Sigmoid colon (tissue), 7 donors: ENCODE data around the gene ZNF608. TPM values are rescaled to one million over a fixed set of nuclear protein-coding genes. Genes with fewer than 3 reads are reported as not detected.
A peak's percentile ranks its signal among the peaks of the same experiment; 100 is the strongest.

Experiments used
- DNase-seq: peaks from one replicate; pipeline ENCODE4 v3.0.0-alpha.2; 2019
- H3K27ac ChIP-seq, 4 donors: fragments of 200-600 bp; sonication (generic); one replicate each; pipeline ENCODE4 v1.5.1; 2016 to 2019; ENCODE audit warnings: mild to moderate bottlenecking in 1 of 4
- H3K27me3 ChIP-seq, 3 donors: fragments of 200-600 bp; sonication (generic); one replicate each; pipeline ENCODE4 v1.5.1; 2019; ENCODE audit warnings: mild to moderate bottlenecking in 1 of 3
- H3K36me3 ChIP-seq, 4 donors: fragments of 200-600 bp; sonication (generic); one replicate each; pipeline ENCODE4 v1.5.1; 2016 to 2019
- H3K4me1 ChIP-seq, 4 donors: fragments of 200-600 bp; sonication (generic); one replicate each; pipeline ENCODE4 v1.5.1; 2017 to 2019
- H3K4me3 ChIP-seq, 4 donors: fragments of 200-600 bp; sonication (generic); one replicate each; pipeline ENCODE4 v1.5.1; 2017 to 2019; ENCODE audit warnings: mild to moderate bottlenecking in 2 of 4, moderate library complexity in 1 of 4
- H3K9me3 ChIP-seq, 4 donors: fragments of 200-600 bp in 3 of 4; sonication (generic) in 3 of 4; one replicate each; pipeline versions ENCODE4 v1.5.1 to v1.6.1; 2013 to 2019
- EP300 ChIP-seq, 4 donors: sonication (generic); formaldehyde crosslinking; IDR thresholded peaks; one replicate each; pipeline ENCODE4 v1.6.1; 2017; ENCODE audit warnings: antibody characterized with exemption in 4 of 4
- POLR2A ChIP-seq, 2 donors: fragments of 450-650 bp; IDR thresholded peaks; one replicate each; pipeline ENCODE4 v1.6.1; 2016; ENCODE audit warnings: antibody characterized with exemption in 2 of 2, mild to moderate bottlenecking in 2 of 2, moderate library complexity in 2 of 2
- POLR2AphosphoS5 ChIP-seq, 4 donors: sonication (generic); formaldehyde crosslinking; IDR thresholded peaks; one replicate each; pipeline ENCODE4 v1.6.1; 2017; ENCODE audit warnings: antibody characterized with exemption in 4 of 4
- WGBS, 2 donors: extraction: QIAGEN DNeasy Blood & Tissue Kit; methylation state at CpG; one replicate each; pipeline ENCODE4 v1.1.7; 2013; 5-methylcytosine and 5-hydroxymethylcytosine counted together
- intact Hi-C: fragments of 100-400 bp; cut with DNase I; formaldehyde crosslinking; loops from one replicate; pipeline ENCODE4 v1.15.1; 2023
- polyA plus RNA-seq, 3 donors: library from polyadenylated mRNA; stranded (reverse); fragments of 200-250 nt; gene quantifications; one replicate each; pipeline ENCODE4 v1.2.3, GENCODE V29; 2013
- total RNA-seq, 4 donors: library from RNA; depleted of rRNA; stranded (reverse); fragments of >200 nt; gene quantifications; one replicate each; pipeline ENCODE4 v1.1.0, GENCODE V29; 2016
- TF ChIP-seq, protein P1 (sequence below), 4 experiments: fragments of 450-650 bp in 3 of 4; fragments of 200-600 bp in 1 of 4; IDR thresholded peaks; one replicate each; pipeline ENCODE4 v1.5.1; 2016 to 2019; ENCODE audit warnings: antibody characterized with exemption in 4 of 4, mild to moderate bottlenecking in 3 of 4, moderate library complexity in 2 of 4
- donor health status: healthy with polysubstance abuse.
- donor health status: Bipolar disorder and iron deficiency.
- donor health status: healthy.

Gene ZNF608
- total and polyA plus RNA-seq, 7 donors: 5.1 to 30.7 (median 17.9) TPM

DNA sequence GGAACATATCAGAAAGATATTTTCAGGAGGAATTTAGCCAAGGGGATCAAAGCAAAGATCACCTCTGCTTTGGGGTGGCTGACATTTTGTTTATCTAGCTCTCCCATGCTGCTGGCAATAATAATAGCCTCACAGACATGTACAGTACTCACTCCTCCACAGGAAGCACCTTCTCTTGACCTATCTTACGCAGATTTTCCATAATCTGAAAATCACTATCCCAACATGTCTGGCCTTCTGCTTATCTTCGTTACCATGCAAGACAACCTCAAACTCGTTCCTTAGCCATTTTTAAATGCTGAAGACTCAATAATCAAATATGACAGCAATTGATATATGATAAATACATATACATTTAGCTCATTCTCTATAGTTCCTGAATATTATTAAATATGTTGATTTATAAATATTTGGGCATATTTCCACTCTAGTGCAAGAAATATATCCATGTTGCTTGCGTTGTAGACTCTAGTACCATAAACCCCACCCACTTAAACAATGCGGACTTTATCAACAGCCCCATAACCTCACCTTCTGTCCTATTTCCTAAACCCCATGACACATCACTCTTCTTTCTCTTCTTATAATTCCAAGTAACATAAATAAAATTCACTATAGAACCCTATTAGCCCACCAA, 18.0 kb downstream of the ZNF608 start:
- WGBS, 2 donors: 82 to 92% methylated on average over 5 of the region's 5 CpGs
- Histone ChIP-seq H3K4me3 (no peak overlapping the region), H3K27me3 (no peaks in the 10 kb centered on the region), H3K36me3 (no peaks in the 10 kb centered on the region), H3K4me1 (peaks cover 0 to 48% (median 32%) of the 10 kb centered on the region in 4 donors), H3K27ac (no peak overlapping the region), H3K9me3 (no peaks in the 10 kb centered on the region)
- no peak for TF ChIP-seq POLR2A (IDR thresholded peaks at IDR 0.05)
- DNase-seq: no peak
- intact Hi-C loops: no loop called here

DNA sequence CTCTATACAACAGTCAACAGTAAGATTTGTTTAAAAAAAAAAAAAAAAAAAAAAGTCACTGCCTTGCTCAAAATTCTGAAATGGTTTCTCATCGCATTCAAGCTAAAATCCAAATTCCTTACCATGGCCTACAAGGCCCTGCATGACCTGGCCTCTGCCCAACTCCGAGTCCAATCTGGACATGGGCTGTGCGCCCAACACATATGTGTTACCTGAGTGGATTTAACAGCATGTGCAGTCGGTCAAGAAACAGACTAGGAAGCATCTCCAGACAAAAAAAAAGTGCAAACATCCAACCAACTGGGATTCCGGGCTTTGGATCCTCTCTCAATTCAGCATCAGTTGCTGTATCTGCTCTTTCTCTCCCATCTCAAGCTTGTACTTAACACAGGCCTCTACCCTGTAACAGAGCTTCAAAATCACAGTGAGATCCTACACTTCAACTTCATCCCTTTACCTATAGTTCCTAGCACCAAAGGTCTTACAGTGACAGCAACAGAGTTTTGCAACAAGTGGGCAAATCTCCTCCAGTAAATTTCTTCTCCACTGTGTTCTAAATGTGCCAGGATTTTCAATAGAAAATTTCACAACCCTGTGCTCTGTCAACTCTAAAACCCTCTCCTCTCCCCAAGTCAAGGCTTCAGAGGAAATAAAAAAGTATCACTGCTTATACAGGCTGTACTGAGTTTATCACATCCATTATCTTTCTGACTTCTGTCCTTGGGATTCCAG, 19.6 kb downstream of the ZNF608 start:
- WGBS, 2 donors: 94 to 96% methylated on average over 5 of the region's 5 CpGs
- peak overlapping the region in 1 of 4 donors; percentile 6 for H3K27ac ChIP-seq
- no peaks in the 10 kb centered on the region for H3K27me3 ChIP-seq
- intact Hi-C loops: no loop called here
- H3K36me3 ChIP-seq: no peaks in the 10 kb centered on the region
- TF ChIP-seq, protein P1, sequence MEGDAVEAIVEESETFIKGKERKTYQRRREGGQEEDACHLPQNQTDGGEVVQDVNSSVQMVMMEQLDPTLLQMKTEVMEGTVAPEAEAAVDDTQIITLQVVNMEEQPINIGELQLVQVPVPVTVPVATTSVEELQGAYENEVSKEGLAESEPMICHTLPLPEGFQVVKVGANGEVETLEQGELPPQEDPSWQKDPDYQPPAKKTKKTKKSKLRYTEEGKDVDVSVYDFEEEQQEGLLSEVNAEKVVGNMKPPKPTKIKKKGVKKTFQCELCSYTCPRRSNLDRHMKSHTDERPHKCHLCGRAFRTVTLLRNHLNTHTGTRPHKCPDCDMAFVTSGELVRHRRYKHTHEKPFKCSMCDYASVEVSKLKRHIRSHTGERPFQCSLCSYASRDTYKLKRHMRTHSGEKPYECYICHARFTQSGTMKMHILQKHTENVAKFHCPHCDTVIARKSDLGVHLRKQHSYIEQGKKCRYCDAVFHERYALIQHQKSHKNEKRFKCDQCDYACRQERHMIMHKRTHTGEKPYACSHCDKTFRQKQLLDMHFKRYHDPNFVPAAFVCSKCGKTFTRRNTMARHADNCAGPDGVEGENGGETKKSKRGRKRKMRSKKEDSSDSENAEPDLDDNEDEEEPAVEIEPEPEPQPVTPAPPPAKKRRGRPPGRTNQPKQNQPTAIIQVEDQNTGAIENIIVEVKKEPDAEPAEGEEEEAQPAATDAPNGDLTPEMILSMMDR (IDR thresholded peaks at IDR 0.05): no peak
- TF ChIP-seq POLR2AphosphoS5 (IDR thresholded peaks at IDR 0.05): no peak
- no peak for TF ChIP-seq EP300 (IDR thresholded peaks at IDR 0.05)
- no peak for TF ChIP-seq POLR2A (IDR thresholded peaks at IDR 0.05)
- H3K9me3 ChIP-seq: no peaks in the 10 kb centered on the region
- no peak overlapping the region for H3K4me3 ChIP-seq
- peaks cover 0 to 43% (median 31%) of the 10 kb centered on the region in 4 donors for H3K4me1 ChIP-seq
- DNase-seq: no peak

DNA sequence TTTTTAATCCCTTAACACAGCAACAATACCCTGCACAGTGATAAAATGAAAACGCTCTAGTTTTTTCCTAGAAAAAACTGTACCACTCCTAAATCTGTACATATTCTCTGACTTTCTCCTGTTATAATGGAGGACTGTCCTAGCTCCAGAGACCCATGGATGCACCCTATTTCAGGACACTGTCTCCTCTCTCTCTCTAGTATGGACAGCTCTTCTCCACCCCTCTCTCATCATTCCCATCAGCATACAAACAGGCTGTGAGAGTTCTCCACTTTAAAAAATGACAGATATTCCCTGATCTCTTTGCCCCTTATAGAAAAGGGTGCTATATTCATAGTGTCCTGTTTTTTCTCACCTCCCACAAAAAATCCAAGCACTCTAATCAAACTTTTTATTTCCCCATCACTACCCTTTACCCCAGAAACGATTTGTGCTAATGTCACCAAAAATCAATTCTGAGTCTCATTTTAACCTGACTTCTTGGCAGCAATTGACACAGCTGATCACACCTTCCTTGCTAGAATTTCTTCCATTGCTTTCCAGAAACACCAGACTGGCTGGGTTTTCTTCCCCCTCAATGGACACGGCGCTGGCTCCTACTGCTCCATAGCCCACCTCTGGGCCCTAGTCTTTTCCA, 20.7 kb downstream of the ZNF608 start:
- peaks cover 0 to 46% (median 32%) of the 10 kb centered on the region in 4 donors for H3K4me1 ChIP-seq
- DNase-seq: no peak
- H3K27me3 ChIP-seq: no peaks in the 10 kb centered on the region
- intact Hi-C loops: loop anchor here (2.0 kb wide), 1 partner anchor 19 kb away; no protein-coding TSS in a partner anchor
- no peaks in the 10 kb centered on the region for H3K9me3 ChIP-seq
- no peak overlapping the region for H3K4me3 ChIP-seq
- no peaks in the 10 kb centered on the region for H3K36me3 ChIP-seq
- no peak for TF ChIP-seq POLR2AphosphoS5 (IDR thresholded peaks at IDR 0.05)
- TF ChIP-seq, protein P1 (IDR thresholded peaks at IDR 0.05): no peak
- no peak for TF ChIP-seq EP300 (IDR thresholded peaks at IDR 0.05)
- no peak for TF ChIP-seq POLR2A (IDR thresholded peaks at IDR 0.05)
- 70 to 81% methylated on average over 4 of the region's 4 CpGs for WGBS, 2 donors
- no peak overlapping the region for H3K27ac ChIP-seq

DNA sequence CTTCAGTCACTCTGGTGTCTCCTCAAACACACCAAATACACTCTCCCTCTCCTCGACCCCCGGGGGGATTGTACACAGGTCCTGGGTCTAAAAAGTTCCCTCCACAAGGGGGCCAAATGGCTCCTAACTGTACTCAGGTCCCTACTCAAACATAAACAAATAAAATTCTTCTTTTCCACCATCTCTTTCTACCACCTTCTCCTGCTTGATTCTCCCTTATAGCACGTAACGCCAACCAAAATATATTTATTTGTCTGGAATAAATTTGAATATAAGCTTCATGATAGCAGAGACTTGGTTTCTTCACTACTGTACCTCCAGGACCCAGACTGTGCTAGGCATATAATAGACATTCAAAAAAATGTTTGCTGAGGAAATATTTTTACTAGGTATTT, 21.4 kb downstream of the ZNF608 start:
- peak overlapping the region in 1 of 4 donors; percentile 20 for H3K27ac ChIP-seq
- H3K9me3 ChIP-seq: no peaks in the 10 kb centered on the region
- peaks cover 0 to 40% (median 27%) of the 10 kb centered on the region in 4 donors for H3K4me1 ChIP-seq
- WGBS, 2 donors: 72 to 82% methylated on average over 4 of the region's 4 CpGs
- no peak overlapping the region for H3K4me3 ChIP-seq
- intact Hi-C loops: loop anchor here (2.0 kb wide), 1 partner anchor 18 kb away; no protein-coding TSS in a partner anchor
- H3K27me3 ChIP-seq: no peaks in the 10 kb centered on the region
- DNase-seq: no peak
- no peaks in the 10 kb centered on the region for H3K36me3 ChIP-seq
- TF ChIP-seq EP300 (IDR thresholded peaks at IDR 0.05) (no peak), POLR2A (IDR thresholded peaks at IDR 0.05) (no peak), POLR2AphosphoS5 (IDR thresholded peaks at IDR 0.05) (no peak)
- TF ChIP-seq, protein P1 (IDR thresholded peaks at IDR 0.05): no peak
